H1 (cell line): ENCODE results near the gene CAMTA1. TPM values are rescaled to one million over a fixed set of nuclear protein-coding genes. Genes with fewer than 3 reads are reported as not detected.

Experiments used
- CTCF ChIA-PET: fragments of 300-600 bp; sonication (Branson Sonifier 250); formaldehyde crosslinking; loops from one replicate; lab custom pipeline; 2021; ENCODE audit not compliant: partially characterized antibody; lab: Charles Lee
- POLR2A ChIA-PET: fragments of 300-600 bp; sonication (Branson Sonifier 250); formaldehyde crosslinking; loops from one replicate; lab custom pipeline; 2021; ENCODE audit warnings: inconsistent platforms; ENCODE audit not compliant: partially characterized antibody; lab: Charles Lee
- DNase-seq, 2 experiments: peaks; one replicate each; pipeline versions ENCODE4 v3.0.0 to v3.0.0-alpha.2; 2010 to 2022; ENCODE audit warnings: low spot score in 2 of 2, low read depth in 1 of 2, mixed read lengths in 1 of 2
- FAIRE-seq: peaks from 2 replicates; lab custom pipeline; 2011; peaks lifted over from hg19 to GRCh38; lab: Jason Lieb, UNC
- H2AFZ ChIP-seq: 2 replicates; pipeline ENCODE4 v1.8.1; 2012; ENCODE audit warnings: low read length, inconsistent platforms
- H2AK5ac ChIP-seq: 2 replicates; pipeline ENCODE4 v1.6.1; 2013; ENCODE audit warnings: low read depth, low read length
- H2BK120ac ChIP-seq: replicated peaks from 2 replicates; pipeline ENCODE3; 2013; ENCODE audit warnings: low read depth, low read length, inconsistent platforms
- H2BK12ac ChIP-seq: 2 replicates; pipeline ENCODE4 v1.6.1; 2013; ENCODE audit warnings: low read depth, low read length
- H2BK15ac ChIP-seq: 2 replicates; pipeline ENCODE4 v1.6.1; 2013; ENCODE audit warnings: low read length
- H2BK20ac ChIP-seq: 2 replicates; pipeline ENCODE4 v1.6.1; 2013; ENCODE audit warnings: low read length
- H2BK5ac ChIP-seq: 2 replicates; pipeline ENCODE4 v1.6.1; 2013; ENCODE audit warnings: low read depth, low read length
- H3K14ac ChIP-seq: 2 replicates; pipeline ENCODE4 v1.6.1; 2013; ENCODE audit warnings: inconsistent platforms; ENCODE audit not compliant: insufficient read length
- H3K18ac ChIP-seq: 2 replicates; pipeline ENCODE4 v1.6.1; 2013; ENCODE audit warnings: low read length; ENCODE audit errors: extremely low read depth
- H3K23ac ChIP-seq: 2 replicates; pipeline ENCODE4 v1.6.1; 2013; ENCODE audit warnings: inconsistent platforms; ENCODE audit not compliant: insufficient read length
- H3K23me2 ChIP-seq: 2 replicates; pipeline ENCODE4 v1.6.1; 2013; ENCODE audit warnings: low read depth, low read length
- H3K27ac ChIP-seq: 2 replicates; pipeline ENCODE4 v1.6.1; 2011; ENCODE audit warnings: low read depth, low read length, inconsistent platforms
- H3K27me3 ChIP-seq, 4 experiments: replicated peaks in 1 of 4; 1 replicate in 1 of 4; 2 replicates in 3 of 4; pipeline versions ENCODE4 v1.6.1 to v1.8.1; 2011 to 2013; ENCODE audit warnings: low read length in 3 of 4, mild to moderate bottlenecking in 3 of 4, inconsistent platforms in 2 of 4, mixed read lengths in 2 of 4, moderate library complexity in 1 of 4; ENCODE audit not compliant: control insufficient read depth in 3 of 4, insufficient read depth in 3 of 4; ENCODE audit errors: extremely low read depth in 1 of 4
- H3K36me3 ChIP-seq, 4 experiments: 2 replicates each; pipeline versions ENCODE4 v1.6.1 to v1.8.1; 2011 to 2013; ENCODE audit warnings: mild to moderate bottlenecking in 4 of 4, low read length in 3 of 4, moderate library complexity in 2 of 4, control low read depth in 1 of 4, inconsistent platforms in 1 of 4; ENCODE audit not compliant: insufficient read depth in 4 of 4, control insufficient read depth in 2 of 4
- H3K4ac ChIP-seq: replicated peaks from 2 replicates; pipeline ENCODE3; 2013; ENCODE audit warnings: low read length, low read depth, mixed read lengths, inconsistent platforms; ENCODE audit not compliant: insufficient read length
- H3K4me1 ChIP-seq, 4 experiments: replicated peaks in 1 of 4; 1 replicate in 1 of 4; 2 replicates in 3 of 4; pipeline versions ENCODE4 v1.6.1 to v1.8.1; 2011 to 2013; ENCODE audit warnings: low read length in 3 of 4, inconsistent platforms in 2 of 4, mixed read lengths in 1 of 4; ENCODE audit not compliant: insufficient read depth in 4 of 4, control insufficient read depth in 3 of 4
- H3K4me2 ChIP-seq, 2 experiments: 2 replicates each; pipeline versions ENCODE4 v1.6.1 to v1.8.1; 2011 to 2013; ENCODE audit warnings: low read depth in 2 of 2, low read length in 2 of 2, control low read depth in 1 of 2, inconsistent platforms in 1 of 2, mild to moderate bottlenecking in 1 of 2; ENCODE audit not compliant: insufficient read depth in 1 of 2
- H3K4me3 ChIP-seq, 4 experiments: fragments of 200-600, 300-600 bp in 1 of 4; sonication (generic), shearing (Covaris generic), sonication (Bioruptor Twin) in 1 of 4; 2 replicates each; pipeline versions ENCODE4 v1.5.1 to v1.8.1; 2011 to 2016; ENCODE audit warnings: low read length in 4 of 4, low read depth in 3 of 4, control low read depth in 2 of 4, inconsistent platforms in 2 of 4, mild to moderate bottlenecking in 2 of 4, mixed read lengths in 1 of 4, moderate library complexity in 1 of 4; ENCODE audit not compliant: insufficient read depth in 2 of 4; ENCODE audit errors: extremely low read depth in 1 of 4
- H3K56ac ChIP-seq: replicated peaks from 2 replicates; pipeline ENCODE3; 2013; ENCODE audit warnings: low read depth, mild to moderate bottlenecking, mixed read lengths, low read length, inconsistent platforms; ENCODE audit not compliant: insufficient read length
- H3K79me1 ChIP-seq: 2 replicates; pipeline ENCODE4 v1.6.1; 2013; ENCODE audit warnings: low read depth, low read length, control low read depth
- H3K79me2 ChIP-seq, 2 experiments: 2 replicates each; pipeline versions ENCODE4 v1.6.1 to v1.8.1; 2012 to 2013; ENCODE audit warnings: low read length in 2 of 2, mild to moderate bottlenecking in 2 of 2, inconsistent platforms in 1 of 2; ENCODE audit not compliant: insufficient read depth in 2 of 2, control insufficient read depth in 1 of 2
- H3K9ac ChIP-seq, 4 experiments: replicated peaks in 1 of 4; 1 replicate in 1 of 4; 2 replicates in 3 of 4; pipeline versions ENCODE4 v1.6.1 to v1.8.1; 2011 to 2013; ENCODE audit warnings: low read depth in 3 of 4, low read length in 3 of 4, control low read depth in 2 of 4, mild to moderate bottlenecking in 2 of 4, moderate library complexity in 2 of 4, inconsistent platforms in 1 of 4; ENCODE audit errors: extremely low read depth in 1 of 4
- H3K9me3 ChIP-seq, 2 experiments: 2 replicates each; pipeline versions ENCODE4 v1.6.1 to v1.8.1; 2012 to 2013; ENCODE audit warnings: mild to moderate bottlenecking in 2 of 2, moderate library complexity in 2 of 2, control low read depth in 1 of 2, inconsistent platforms in 1 of 2, low read depth in 1 of 2, low read length in 1 of 2, mixed read lengths in 1 of 2; ENCODE audit not compliant: insufficient read depth in 2 of 2
- H4K20me1 ChIP-seq, 2 experiments: replicated peaks in 1 of 2; 2 replicates each; pipeline versions ENCODE3 to v1.8.1; 2011 to 2013; ENCODE audit warnings: inconsistent platforms in 2 of 2, low read length in 2 of 2, mild to moderate bottlenecking in 1 of 2; ENCODE audit not compliant: insufficient read depth in 2 of 2, control insufficient read depth in 1 of 2
- H4K5ac ChIP-seq: 2 replicates; pipeline ENCODE4 v1.6.1; 2013; ENCODE audit warnings: low read length, low read depth, mixed read lengths, inconsistent platforms; ENCODE audit not compliant: insufficient read length
- H4K8ac ChIP-seq: 2 replicates; pipeline ENCODE4 v1.8.0; 2013; ENCODE audit warnings: mild to moderate bottlenecking, moderate library complexity, low read length, inconsistent platforms; ENCODE audit not compliant: insufficient read depth; ENCODE audit errors: extremely low read depth
- H4K91ac ChIP-seq: replicated peaks from 2 replicates; pipeline ENCODE3; 2013; ENCODE audit warnings: low read length, mixed read lengths, inconsistent platforms; ENCODE audit not compliant: insufficient read length
- CEBPB ChIP-seq: IDR thresholded peaks from 2 replicates; pipeline ENCODE4 v1.6.1; 2012; ENCODE audit warnings: low read depth, low read length
- GTF2F1 ChIP-seq: IDR thresholded peaks from 2 replicates; pipeline ENCODE4 v1.6.1; 2012; ENCODE audit warnings: low read depth, low read length, improper control_type of control experiment, borderline replicate concordance
- MAFK ChIP-seq: IDR thresholded peaks from 2 replicates; pipeline ENCODE4 v1.6.1; 2012; ENCODE audit warnings: low read depth, mild to moderate bottlenecking, improper control_type of control experiment, low read length
- NANOG ChIP-seq: IDR thresholded peaks from 2 replicates; pipeline ENCODE4 v1.6.1; 2011; ENCODE audit warnings: low read length, low read depth, mild to moderate bottlenecking, inconsistent platforms; ENCODE audit not compliant: insufficient read depth, poor library complexity, severe bottlenecking
- POU5F1 ChIP-seq: IDR thresholded peaks from 2 replicates; pipeline ENCODE4 v1.6.1; 2011; ENCODE audit warnings: low read depth, mild to moderate bottlenecking, low read length, moderate library complexity
- SIRT6 ChIP-seq: IDR thresholded peaks from one replicate; pipeline ENCODE4 v1.7.1; 2012; ENCODE audit warnings: low read length, inconsistent platforms
- SP1 ChIP-seq: IDR thresholded peaks from 2 replicates; pipeline ENCODE4 v1.6.1; 2011; ENCODE audit warnings: low read depth, low read length
- TCF12 ChIP-seq: IDR thresholded peaks from 2 replicates; pipeline ENCODE4 v1.6.1; 2011; ENCODE audit warnings: low read depth, mild to moderate bottlenecking, low read length
- ZNF274 ChIP-seq: IDR thresholded peaks from 2 replicates; pipeline ENCODE4 v1.7.0; 2012; ENCODE audit warnings: low read length, borderline replicate concordance; ENCODE audit errors: extremely low read depth
- WGBS, 2 experiments: shearing (Covaris generic) in 1 of 2; methylation state at CpG; one replicate each; pipeline versions ENCODE4 v1.1.6 to v1.1.7; 2013 to 2015; ENCODE audit warnings: low lambda C conversion rate in 2 of 2, mixed read lengths in 2 of 2, inconsistent platforms in 1 of 2, low coverage in 1 of 2, missing lambda C conversion rate in 1 of 2; ENCODE audit not compliant: insufficient replicate concordance in 2 of 2, insufficient coverage in 1 of 2, insufficient read length in 1 of 2; ENCODE audit errors: extremely low coverage in 1 of 2, missing lambda C conversion rate in 1 of 2; 5-methylcytosine and 5-hydroxymethylcytosine counted together
- polyA plus RNA-seq, 7 experiments: library from polyadenylated mRNA; depleted of rRNA in 3 of 7; stranded (reverse) in 5 of 7; unstranded in 2 of 7; fragments of >200 nt in 5 of 7; fragments of 200-250 nt in 2 of 7; gene quantifications; 1 replicate in 5 of 7; 2 replicates in 1 of 7; 4 replicates in 1 of 7; pipeline versions ENCODE4 v1.2.1 to v1.2.3, GENCODE V29; 2011 to 2013; ENCODE audit warnings: missing spikeins in 2 of 7, mixed read lengths in 2 of 7
- total RNA-seq: library from RNA; stranded (reverse); fragmentation: NEBNext Ultra II Directional; extraction: Animal tissue kit (Norgen Biotek cat#: 25700); gene quantifications from 2 replicates; pipeline ENCODE4 v1.2.1, GENCODE V29; 2021
- TF ChIP-seq, protein P1 (sequence below), 3 experiments: IDR thresholded peaks; 1 replicate in 2 of 3; 2 replicates in 1 of 3; pipeline versions ENCODE4 v1.5.1 to v1.6.1; 2011; ENCODE audit warnings: low read length in 3 of 3, mild to moderate bottlenecking in 3 of 3, inconsistent platforms in 2 of 3, low read depth in 1 of 3, moderate library complexity in 1 of 3; ENCODE audit not compliant: insufficient read depth in 1 of 3; ENCODE audit errors: control extremely low read depth in 1 of 3
- TF ChIP-seq, protein P2 (sequence below): IDR thresholded peaks from 2 replicates; pipeline ENCODE4 v1.6.1; 2012; ENCODE audit warnings: inconsistent platforms

Gene CAMTA1
- total and polyA plus RNA-seq, 2 of the 8 experiments (the other 6 are each of a cell fraction or from before 2014, with no cell fraction given), result 65.0 to 119 TPM

DNA sequence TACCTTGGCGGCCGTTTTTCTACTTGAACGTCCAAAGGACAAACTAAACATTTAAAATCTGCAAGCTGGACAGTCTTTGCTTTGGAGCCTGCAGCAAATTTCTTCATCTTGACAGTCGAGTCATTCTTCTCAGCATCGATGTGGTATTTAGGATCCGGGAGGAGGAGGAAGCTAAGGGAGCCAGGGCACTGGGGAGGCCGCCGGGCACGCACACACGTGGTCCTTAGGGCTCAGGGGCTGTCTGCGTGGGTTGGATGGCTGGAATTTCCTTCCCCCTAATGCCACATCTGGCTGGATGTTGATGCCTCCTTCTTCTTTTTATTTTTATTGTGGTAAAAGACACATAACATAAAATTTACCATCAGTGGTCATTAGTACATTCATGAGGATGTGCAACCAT lies 300.9 kb downstream of the CAMTA1 start:
- no peaks in the 10 kb centered on the region for H3K79me2 ChIP-seq
- H4K5ac ChIP-seq, result no peak overlapping the region
- H3K27me3 ChIP-seq, result no peaks in the 10 kb centered on the region
- H4K8ac ChIP-seq, result no peak overlapping the region
- H3K4me3 ChIP-seq, result no peak overlapping the region
- H2BK12ac ChIP-seq, result no peak overlapping the region
- no peak overlapping the region for H2BK5ac ChIP-seq
- no peak overlapping the region for H3K4me2 ChIP-seq
- no peaks in the 10 kb centered on the region for H3K9me3 ChIP-seq
- no peak overlapping the region for H2BK120ac ChIP-seq
- no peak overlapping the region for H4K91ac ChIP-seq
- CTCF ChIA-PET, result interaction anchor here (0.9 to 2.4 kb wide), 5 partner anchors 8 to 44 kb away, joined by 3 to 15 read pairs (median 5); no protein-coding TSS in a partner anchor
- H2AK5ac ChIP-seq, result no peak overlapping the region
- H3K4me1 ChIP-seq, result peaks cover 0 to 4% (median 0%) of the 10 kb centered on the region in 4 experiments; a peak in 2 of 7 replicates
- H3K4ac ChIP-seq, result no peak overlapping the region
- H3K36me3 ChIP-seq, result no peaks in the 10 kb centered on the region
- 77% methylated on average over 6 of the region's 11 CpGs; no CpG with 5 or more reads in 1 of the 2 experiments for WGBS, 2 experiments
- H3K14ac ChIP-seq, result no peak overlapping the region
- H3K18ac ChIP-seq, result no peak overlapping the region
- no peaks in the 10 kb centered on the region for H3K79me1 ChIP-seq
- H4K20me1 ChIP-seq, result no peaks in the 10 kb centered on the region
- POLR2A ChIA-PET, result no interaction called here
- DNase-seq (no peak), FAIRE-seq (no peak)
- H2BK20ac ChIP-seq, result no peak overlapping the region
- H3K23ac ChIP-seq, result no peak overlapping the region
- no peak overlapping the region for H2BK15ac ChIP-seq
- H3K23me2 ChIP-seq, result no peaks in the 10 kb centered on the region; the same call in 1 of the 2 replicates
- no peak overlapping the region for H3K9ac ChIP-seq
- H3K27ac ChIP-seq, result no peak overlapping the region
- H2AFZ ChIP-seq, result no peak overlapping the region
- H3K56ac ChIP-seq, result no peak overlapping the region
- TF ChIP-seq NANOG, result no peak
- TF ChIP-seq CEBPB, result no peak
- TF ChIP-seq POU5F1, result no peak
- TF ChIP-seq GTF2F1, result no peak
- TF ChIP-seq, protein P1, sequence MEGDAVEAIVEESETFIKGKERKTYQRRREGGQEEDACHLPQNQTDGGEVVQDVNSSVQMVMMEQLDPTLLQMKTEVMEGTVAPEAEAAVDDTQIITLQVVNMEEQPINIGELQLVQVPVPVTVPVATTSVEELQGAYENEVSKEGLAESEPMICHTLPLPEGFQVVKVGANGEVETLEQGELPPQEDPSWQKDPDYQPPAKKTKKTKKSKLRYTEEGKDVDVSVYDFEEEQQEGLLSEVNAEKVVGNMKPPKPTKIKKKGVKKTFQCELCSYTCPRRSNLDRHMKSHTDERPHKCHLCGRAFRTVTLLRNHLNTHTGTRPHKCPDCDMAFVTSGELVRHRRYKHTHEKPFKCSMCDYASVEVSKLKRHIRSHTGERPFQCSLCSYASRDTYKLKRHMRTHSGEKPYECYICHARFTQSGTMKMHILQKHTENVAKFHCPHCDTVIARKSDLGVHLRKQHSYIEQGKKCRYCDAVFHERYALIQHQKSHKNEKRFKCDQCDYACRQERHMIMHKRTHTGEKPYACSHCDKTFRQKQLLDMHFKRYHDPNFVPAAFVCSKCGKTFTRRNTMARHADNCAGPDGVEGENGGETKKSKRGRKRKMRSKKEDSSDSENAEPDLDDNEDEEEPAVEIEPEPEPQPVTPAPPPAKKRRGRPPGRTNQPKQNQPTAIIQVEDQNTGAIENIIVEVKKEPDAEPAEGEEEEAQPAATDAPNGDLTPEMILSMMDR (IDR thresholded peaks at IDR 0.05; ENCODE audit: control extremely low read depth in 1 of 3, insufficient read depth in 1 of 3, low read depth in 1 of 3, low read length in 3 of 3), result no peak
- TF ChIP-seq SP1, result no peak
- TF ChIP-seq, protein P2, sequence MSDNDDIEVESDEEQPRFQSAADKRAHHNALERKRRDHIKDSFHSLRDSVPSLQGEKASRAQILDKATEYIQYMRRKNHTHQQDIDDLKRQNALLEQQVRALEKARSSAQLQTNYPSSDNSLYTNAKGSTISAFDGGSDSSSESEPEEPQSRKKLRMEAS, result no peak
- TF ChIP-seq SIRT6, result no peak
- no peak for TF ChIP-seq ZNF274
- no peak for TF ChIP-seq TCF12
- TF ChIP-seq MAFK, result no peak
